UCSD-AML1 (cell line): ENCODE measurements around the gene TMEM53.
"Not testable (repeated sequence)": the region's sequence is repeated elsewhere in the genome, so short reads cannot be mapped to it uniquely, and the experiment has no call there.

ENCODE experiments used
- DNase-seq: peaks from one replicate; lab custom pipeline; 2025; ENCODE audit not compliant: unreplicated experiment; lab: John Stamatoyannopoulos, UW

TMEM53 gene

DNA sequence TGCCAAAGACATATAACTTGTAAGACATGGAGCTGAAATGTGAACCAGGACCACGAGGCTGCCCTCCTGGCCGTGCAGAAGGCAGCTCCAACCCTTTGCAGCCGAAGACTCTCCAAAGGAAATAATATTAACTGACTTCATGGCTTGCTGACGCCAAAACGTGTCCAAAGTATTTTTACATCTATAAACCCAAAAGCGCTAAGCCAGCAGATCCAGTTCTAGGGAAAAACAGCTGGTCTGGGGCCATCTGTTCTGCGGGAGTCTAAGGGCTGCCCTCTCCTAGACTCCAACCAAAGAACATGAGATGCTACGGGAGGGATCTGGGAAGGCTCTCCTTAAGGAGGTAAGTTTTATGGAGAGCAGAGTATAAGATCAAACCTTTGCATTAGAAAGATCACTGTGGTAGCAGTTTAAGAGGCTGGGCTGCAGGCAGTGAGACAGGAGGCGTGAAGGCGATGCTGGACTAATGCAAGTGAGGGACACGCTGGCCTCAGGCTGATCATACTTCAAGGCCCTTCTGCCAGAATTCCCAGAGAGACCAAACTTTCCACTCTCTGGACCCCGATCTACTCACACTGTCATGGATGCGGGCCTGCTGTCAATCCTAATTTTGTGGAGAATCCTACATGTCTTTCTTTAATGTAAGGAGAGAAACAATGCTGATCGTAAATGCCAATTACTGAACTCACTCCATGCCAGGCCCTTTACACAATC is 1.2 kb downstream of the TMEM53 start:
- no peak for DNase-seq

- DNase-seq: peak; percentile 73
Observed at GRCh38 chr1:44672254-44672955, 1.9 kb downstream of the TMEM53 start.

DNA sequence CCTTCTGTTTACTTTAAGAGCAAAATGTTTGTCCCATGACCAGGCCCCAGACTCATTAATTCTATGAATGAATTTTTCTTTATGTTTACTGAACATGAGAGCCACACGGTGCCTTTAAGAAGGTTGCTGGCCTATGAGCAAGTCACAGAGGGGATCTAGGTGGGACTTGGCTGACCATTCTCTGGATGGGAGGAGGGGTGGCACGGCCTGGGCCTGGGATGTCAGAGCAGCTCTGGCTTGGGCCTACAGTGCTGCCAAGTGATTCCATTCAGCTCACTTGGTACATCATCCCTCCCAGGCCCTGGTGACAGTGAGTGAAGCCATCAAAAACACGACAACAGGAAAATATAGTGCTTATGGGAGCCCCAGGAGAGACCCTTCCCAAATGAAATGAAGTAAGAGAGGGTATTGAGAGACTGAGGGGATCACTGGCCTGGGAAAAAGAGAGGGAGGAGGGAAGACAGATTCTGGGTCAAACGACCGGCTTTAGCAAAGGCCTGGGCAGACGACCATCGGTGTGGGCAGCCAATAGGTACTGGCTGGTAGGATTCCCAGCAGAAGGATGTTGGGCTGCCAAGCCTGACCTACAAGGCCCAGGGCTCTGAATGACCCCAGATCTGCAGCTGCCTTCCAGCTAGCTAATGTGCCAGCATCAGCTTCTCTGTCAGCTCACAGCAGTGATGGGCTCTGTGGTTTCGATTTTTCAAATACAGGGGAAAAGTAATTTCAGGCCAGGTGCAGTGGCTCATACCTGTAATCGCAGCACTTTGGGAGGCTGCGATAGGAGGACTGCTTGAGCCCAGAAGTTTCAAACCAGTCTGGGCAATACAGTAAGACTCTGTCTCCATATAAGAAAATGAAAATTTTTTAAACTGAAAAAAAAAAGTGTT is 3.3 kb downstream of the TMEM53 start:
- no peak for DNase-seq

GRCh38 chr1:44666719-44667118 is 7.6 kb downstream of the TMEM53 start:
- DNase-seq: not testable (repeated sequence)

- DNase-seq: peak; percentile 57
Observed at GRCh38 chr1:44664730-44665370, 9.4 kb downstream of the TMEM53 start.

DNA sequence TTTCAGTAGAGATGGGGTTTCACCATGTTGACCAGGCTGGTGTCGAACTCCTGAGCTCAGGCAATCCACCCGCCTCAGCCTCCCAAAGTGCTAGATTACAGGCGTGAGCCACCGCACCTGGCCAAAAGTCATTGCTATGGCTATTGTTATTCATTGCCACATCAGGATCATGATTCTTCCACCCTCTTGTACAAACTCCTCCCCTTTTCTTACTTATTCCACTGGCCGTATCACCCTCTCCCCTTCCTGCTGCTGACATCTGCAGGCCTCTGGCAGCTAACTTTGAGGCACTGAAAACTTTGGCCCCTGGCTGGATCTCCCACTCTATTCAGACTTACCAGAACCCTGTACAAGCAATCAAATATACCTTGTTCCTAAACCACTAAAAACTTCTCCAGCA is 10.9 kb downstream of the TMEM53 start:
- no peak for DNase-seq

DNA sequence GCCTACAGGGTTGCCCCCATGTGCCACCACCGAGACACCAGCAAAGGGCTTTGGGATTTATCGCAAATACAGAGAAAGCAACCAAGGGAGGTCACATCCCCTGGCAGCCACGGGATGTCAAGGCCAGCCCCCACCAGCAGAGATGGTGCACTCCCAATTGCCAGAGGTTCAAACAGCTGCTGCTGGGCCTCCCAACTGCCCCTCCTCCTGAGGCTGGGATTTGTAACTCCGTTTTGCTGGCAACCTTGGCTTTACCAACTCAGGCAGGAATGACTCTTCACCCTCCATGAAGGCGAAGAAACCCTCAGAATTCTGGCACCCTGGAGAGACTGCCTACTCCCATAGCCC is 11.6 kb downstream of the TMEM53 start:
- no peak for DNase-seq

GRCh38 chr1:44661781-44662682 is 12.2 kb downstream of the TMEM53 start:
- DNase-seq: peak; percentile 19

DNA sequence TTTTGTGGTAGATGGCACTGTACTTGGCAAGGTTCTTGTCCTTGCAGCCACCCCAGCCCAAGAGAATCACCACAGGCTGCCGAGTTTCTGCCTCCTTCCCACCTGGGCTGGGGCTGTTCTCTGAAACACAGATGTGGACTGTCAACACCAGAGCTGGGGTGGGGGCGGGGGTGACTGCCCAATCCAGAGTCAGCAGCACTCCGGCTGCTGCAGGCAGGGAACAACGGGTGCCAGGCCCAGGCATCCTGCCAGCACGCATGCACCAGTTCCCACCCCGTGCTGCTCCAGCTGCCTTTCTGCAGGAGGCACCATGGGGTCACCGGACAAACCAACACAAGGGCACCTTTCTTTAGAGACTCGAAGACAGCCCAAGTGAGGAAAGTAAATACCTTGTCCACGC is 14.1 kb downstream of the TMEM53 start:
- DNase-seq: no peak

GRCh38 chr1:44659566-44659965 is 14.7 kb downstream of the TMEM53 start:
- no peak for DNase-seq

GRCh38 chr1:44655609-44656008 is 18.7 kb downstream of the TMEM53 start:
- peak; percentile 43 for DNase-seq

- DNase-seq: no peak
Observed at GRCh38 chr1:44654621-44655187, 19.6 kb downstream of the TMEM53 start.

- no peak for DNase-seq
Observed at GRCh38 chr1:44653107-44653964, 20.9 kb downstream of the TMEM53 start.

GRCh38 chr1:44652445-44653106 is 21.7 kb downstream of the TMEM53 start:
- peak; percentile 70 for DNase-seq

- DNase-seq: no peak
Observed at GRCh38 chr1:44651069-44651468, 23.2 kb downstream of the TMEM53 start.

DNA sequence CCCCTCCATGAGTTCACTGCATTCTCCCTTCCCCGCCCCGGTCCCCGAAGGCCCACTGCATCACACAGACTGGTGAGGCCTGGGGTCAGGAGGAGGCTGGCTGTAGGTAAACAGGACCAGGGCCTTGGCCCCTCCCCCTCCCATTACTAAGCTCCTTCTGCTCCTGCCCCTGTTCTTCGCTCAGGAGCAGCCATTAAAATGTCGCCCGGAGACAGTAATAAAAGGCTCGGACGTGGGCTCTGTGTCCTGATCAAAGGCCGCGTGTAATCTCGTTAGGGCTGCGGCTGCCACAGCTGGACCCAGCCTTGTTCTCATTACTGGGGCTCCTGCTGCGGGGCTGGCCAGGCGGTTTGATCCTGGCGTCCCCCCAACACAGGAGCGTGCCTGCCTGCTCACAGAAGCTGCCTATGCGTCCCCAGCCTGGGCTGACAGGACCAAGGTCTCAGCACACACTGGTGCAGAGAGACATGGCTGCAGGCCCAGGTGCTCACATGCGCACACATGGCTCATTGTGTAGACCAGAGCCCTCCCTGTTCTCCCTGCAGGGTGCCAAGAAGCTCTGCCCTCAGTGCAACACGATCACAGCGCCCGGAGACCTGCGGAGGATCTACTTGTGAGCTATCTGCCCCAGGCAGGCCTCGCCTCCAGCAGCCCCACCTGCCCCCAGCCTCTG is 24.0 kb downstream of the TMEM53 start:
- DNase-seq: no peak

- no peak for DNase-seq
Observed at GRCh38 chr1:44649788-44650158, 24.5 kb downstream of the TMEM53 start.
